Esophagus (tissue), 2 donors: ENCODE measurements around the gene PEX26. TPM values are rescaled to one million over a fixed set of nuclear protein-coding genes. Genes with fewer than 3 reads are reported as not detected.

Experiments
- H3K27ac ChIP-seq, 2 donors: one replicate each; pipeline ENCODE4 v1.5.1; 2013; ENCODE audit warnings: low read depth in 2 of 2, mild to moderate bottlenecking in 2 of 2, inconsistent platforms in 1 of 2, low read length in 1 of 2, moderate library complexity in 1 of 2
- H3K27me3 ChIP-seq, 2 donors: one replicate each; pipeline ENCODE4 v1.6.1; 2013; ENCODE audit warnings: low read length in 2 of 2, control low read depth in 1 of 2, mild to moderate bottlenecking in 1 of 2; ENCODE audit not compliant: insufficient read depth in 2 of 2, control insufficient read depth in 1 of 2
- H3K36me3 ChIP-seq, 2 donors: one replicate each; pipeline ENCODE4 v1.6.1; 2013; ENCODE audit warnings: low read length in 1 of 2; ENCODE audit not compliant: control insufficient read depth in 2 of 2, insufficient read depth in 2 of 2
- H3K4me1 ChIP-seq, 2 donors: one replicate each; pipeline ENCODE4 v1.6.1; 2013; ENCODE audit warnings: low read length in 1 of 2; ENCODE audit not compliant: control insufficient read depth in 2 of 2, insufficient read depth in 2 of 2
- H3K4me3 ChIP-seq, 2 donors: one replicate each; pipeline ENCODE4 v1.5.1; 2013; ENCODE audit warnings: low read length in 2 of 2, mild to moderate bottlenecking in 2 of 2, low read depth in 1 of 2, moderate library complexity in 1 of 2
- H3K9me3 ChIP-seq, 2 donors: one replicate each; pipeline ENCODE4 v1.6.1; 2013; ENCODE audit warnings: mild to moderate bottlenecking in 2 of 2, low read depth in 1 of 2, low read length in 1 of 2, moderate library complexity in 1 of 2; ENCODE audit not compliant: control insufficient read depth in 2 of 2, insufficient read depth in 1 of 2
- WGBS, 2 donors: extraction: QIAGEN DNeasy Blood & Tissue Kit; methylation state at CpG; one replicate each; pipeline ENCODE4 v1.1.7; 2013; 5-methylcytosine and 5-hydroxymethylcytosine counted together
- polyA plus RNA-seq, 2 donors: library from polyadenylated mRNA; stranded (reverse); fragments of 200-250 nt; gene quantifications; one replicate each; pipeline ENCODE4 v1.2.3, GENCODE V29; 2013
- donor health status: healthy with polysubstance abuse.
- donor health status: Bipolar disorder and iron deficiency.

The PEX26 gene
- polyA plus RNA-seq, 2 donors = 13.5 to 15.0 TPM

GRCh38 chr22:18088825-18089568 lies 11.2 kb downstream of the PEX26 start:
- no peak overlapping the region for H3K4me3 ChIP-seq
- no peak overlapping the region for H3K27ac ChIP-seq
- peaks cover 6 to 27% of the 10 kb centered on the region in 2 donors for H3K36me3 ChIP-seq
- no peaks in the 10 kb centered on the region for H3K4me1 ChIP-seq
- no peaks in the 10 kb centered on the region for H3K27me3 ChIP-seq
- H3K9me3 ChIP-seq = no peaks in the 10 kb centered on the region
- 79 to 84% methylated on average over 11 of the region's 11 CpGs for WGBS, 2 donors

DNA sequence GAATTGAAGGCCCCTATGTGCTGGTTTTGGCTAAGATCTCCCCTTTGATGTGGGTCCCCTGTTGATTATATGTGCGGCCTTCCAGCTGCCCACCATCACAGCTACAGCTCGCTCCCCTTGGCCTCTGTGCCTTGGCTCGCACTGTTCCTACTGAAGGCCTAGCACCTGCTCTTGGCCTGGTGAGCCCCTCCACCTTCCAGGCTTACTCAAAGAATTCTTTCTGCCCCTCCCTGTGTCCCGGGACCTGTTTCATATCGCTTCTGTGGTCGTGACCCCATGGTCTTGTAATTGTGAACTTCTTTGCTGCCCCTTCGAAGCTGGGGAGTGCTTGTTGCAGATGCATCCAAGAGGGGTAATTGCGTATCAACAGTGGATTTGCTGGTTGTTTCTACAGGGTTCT lies 12.5 kb downstream of the PEX26 start:
- no peaks in the 10 kb centered on the region for H3K27me3 ChIP-seq
- no peak overlapping the region for H3K27ac ChIP-seq
- H3K9me3 ChIP-seq = no peaks in the 10 kb centered on the region
- no peak overlapping the region for H3K4me3 ChIP-seq
- H3K4me1 ChIP-seq = no peaks in the 10 kb centered on the region
- WGBS, 2 donors = 91 to 93% methylated on average over 8 of the region's 8 CpGs
- H3K36me3 ChIP-seq = peaks cover 10 to 20% of the 10 kb centered on the region in 2 donors

DNA sequence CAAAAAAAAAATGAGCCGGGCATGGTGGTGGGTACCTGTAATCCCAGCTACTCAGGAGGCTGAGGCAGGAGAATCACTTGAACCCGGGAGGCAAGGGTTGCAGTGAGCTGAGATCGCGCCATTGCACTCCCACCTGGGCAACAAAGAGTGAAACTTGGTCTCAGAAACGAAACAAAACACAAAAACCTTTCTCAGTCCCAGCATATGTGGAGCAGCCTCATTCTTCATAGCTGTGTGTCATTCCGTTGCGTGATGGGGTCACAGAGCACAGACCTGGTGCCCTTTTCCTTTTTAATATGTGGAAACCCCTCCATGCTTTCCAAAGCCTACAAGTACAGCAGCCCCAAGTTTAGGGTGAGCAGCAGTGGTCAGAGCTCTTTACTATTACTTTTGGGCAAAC lies 13.7 kb downstream of the PEX26 start:
- peaks cover 10 to 19% of the 10 kb centered on the region in 2 donors for H3K36me3 ChIP-seq
- peak overlapping the region; percentile 93 to 96 for H3K27ac ChIP-seq
- peak overlapping the region in 1 of 2 donors; percentile 39 for H3K4me3 ChIP-seq
- H3K27me3 ChIP-seq = no peaks in the 10 kb centered on the region
- no peaks in the 10 kb centered on the region for H3K4me1 ChIP-seq
- H3K9me3 ChIP-seq = no peaks in the 10 kb centered on the region
- 49 to 65% methylated on average over 7 of the region's 7 CpGs for WGBS, 2 donors

GRCh38 chr22:18091916-18092526 lies 14.2 kb downstream of the PEX26 start:
- Histone ChIP-seq H3K4me1 (no peaks in the 10 kb centered on the region), H3K9me3 (no peaks in the 10 kb centered on the region), H3K27ac (peak overlapping the region; percentile 93 to 96), H3K4me3 (peak overlapping the region in 1 of 2 donors; percentile 39), H3K36me3 (peaks cover 10 to 19% of the 10 kb centered on the region in 2 donors), H3K27me3 (no peaks in the 10 kb centered on the region)
- WGBS, 2 donors = 12 to 20% methylated on average over 22 of the region's 22 CpGs

DNA sequence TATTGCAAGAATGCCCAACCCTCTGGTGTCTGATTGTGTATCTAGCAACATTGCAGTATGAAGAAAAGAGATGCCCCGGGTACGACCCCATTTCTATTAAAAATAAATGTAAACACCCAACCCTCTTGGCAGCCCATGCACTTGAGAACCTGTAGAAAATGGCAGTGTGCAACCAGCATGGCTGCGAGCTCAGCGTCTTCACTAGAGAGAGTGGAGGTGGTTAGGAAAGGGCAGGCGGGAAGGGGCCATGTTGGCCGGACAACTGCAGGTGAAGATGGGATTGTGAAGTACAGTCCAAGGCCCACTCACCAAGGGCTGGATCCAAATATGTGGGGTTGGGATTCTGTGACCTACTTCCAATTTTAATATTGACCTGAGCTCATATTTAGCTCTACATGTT lies 15.9 kb downstream of the PEX26 start:
- WGBS, 2 donors = 96% methylated on average over 6 of the region's 6 CpGs
- no peaks in the 10 kb centered on the region for H3K9me3 ChIP-seq
- H3K4me1 ChIP-seq = no peaks in the 10 kb centered on the region
- H3K36me3 ChIP-seq = peaks cover 5 to 7% of the 10 kb centered on the region in 2 donors
- H3K27ac ChIP-seq = no peak overlapping the region
- H3K4me3 ChIP-seq = no peak overlapping the region
- no peaks in the 10 kb centered on the region for H3K27me3 ChIP-seq

DNA sequence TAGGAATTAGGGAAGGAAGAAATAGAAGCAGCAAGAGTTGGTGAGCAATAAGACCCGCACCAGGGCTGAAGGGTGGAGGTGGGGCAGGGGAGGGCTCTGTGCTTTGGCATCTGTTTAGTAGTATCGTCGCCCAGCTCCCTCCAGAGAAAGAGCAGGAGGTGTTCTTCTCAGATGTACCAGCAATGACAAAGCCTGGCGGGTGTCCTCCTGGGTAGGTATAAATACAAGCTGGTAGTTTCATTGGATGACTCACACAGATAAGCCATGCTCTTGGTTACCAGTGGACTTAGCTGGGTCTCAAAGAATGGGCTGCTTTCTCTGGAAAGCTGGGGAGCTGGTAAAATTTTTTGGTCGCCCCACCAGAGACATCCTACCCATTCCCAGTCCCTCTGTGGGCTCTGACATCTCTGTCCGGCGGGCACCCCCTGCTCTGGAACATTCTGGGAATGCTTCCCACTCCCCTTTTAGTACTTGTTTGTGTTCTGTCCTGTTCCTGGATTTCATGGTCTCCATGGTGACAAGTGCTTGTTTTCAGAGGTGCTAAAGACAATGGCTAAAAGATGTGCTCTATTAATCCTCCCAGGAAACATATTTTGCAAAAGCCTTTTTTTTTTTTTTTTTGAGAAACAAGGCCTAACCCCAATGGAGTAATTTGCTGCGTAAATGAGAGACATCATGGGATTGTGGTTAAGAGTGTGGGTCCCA lies 17.5 kb downstream of the PEX26 start:
- H3K27me3 ChIP-seq = no peaks in the 10 kb centered on the region
- H3K27ac ChIP-seq = no peak overlapping the region
- 83 to 84% methylated on average over 8 of the region's 8 CpGs for WGBS, 2 donors
- H3K4me3 ChIP-seq = no peak overlapping the region
- H3K4me1 ChIP-seq = no peaks in the 10 kb centered on the region
- H3K36me3 ChIP-seq = peaks cover 0 to 5% of the 10 kb centered on the region in 2 donors
- no peaks in the 10 kb centered on the region for H3K9me3 ChIP-seq

DNA sequence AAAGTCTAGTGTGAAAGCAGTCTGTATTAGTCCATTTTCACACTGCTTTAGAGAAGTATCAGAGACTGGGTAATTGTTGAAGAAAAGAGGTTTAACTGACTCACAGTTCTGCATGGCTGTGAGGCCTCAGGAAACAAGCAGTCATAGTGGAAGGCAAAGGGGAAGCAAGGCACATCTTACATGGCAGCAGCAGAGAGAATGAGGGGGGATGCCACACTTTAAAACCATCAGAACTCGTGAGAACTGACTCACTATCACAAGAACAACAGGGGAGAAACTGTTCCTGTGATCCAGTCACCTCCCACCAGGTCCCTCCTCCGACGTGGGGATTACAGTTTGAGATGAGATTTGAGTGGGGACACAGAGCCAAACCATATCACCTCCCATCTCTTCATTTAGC lies 19.0 kb downstream of the PEX26 start:
- Histone ChIP-seq H3K27me3 (no peaks in the 10 kb centered on the region), H3K27ac (no peak overlapping the region), H3K9me3 (no peaks in the 10 kb centered on the region), H3K4me3 (no peak overlapping the region), H3K36me3 (peaks cover 0 to 4% of the 10 kb centered on the region in 2 donors), H3K4me1 (no peaks in the 10 kb centered on the region)
- 69 to 96% methylated on average over 3 of the region's 3 CpGs for WGBS, 2 donors

DNA sequence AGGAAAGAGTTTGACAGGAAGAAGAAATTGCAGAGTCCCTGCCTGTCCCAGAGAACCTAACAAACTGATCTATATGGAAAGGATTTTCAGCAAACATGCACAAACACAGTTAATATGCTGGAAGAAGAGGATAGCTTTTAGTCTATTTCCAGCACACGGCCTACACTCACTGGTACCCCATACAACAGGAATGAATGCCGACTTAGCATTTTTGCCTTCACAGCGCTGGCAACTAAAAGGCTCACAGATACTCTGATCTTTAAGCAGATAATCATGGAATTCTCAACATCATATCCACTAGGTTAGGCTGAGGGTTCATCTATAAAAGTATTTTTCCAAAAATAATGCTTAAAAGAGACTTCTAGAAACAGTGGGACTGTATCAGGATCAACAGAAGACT lies 23.0 kb downstream of the PEX26 start:
- Histone ChIP-seq H3K27me3 (no peaks in the 10 kb centered on the region), H3K4me1 (no peaks in the 10 kb centered on the region), H3K9me3 (no peaks in the 10 kb centered on the region), H3K36me3 (no peaks in the 10 kb centered on the region), H3K4me3 (no peak overlapping the region), H3K27ac (no peak overlapping the region)
- WGBS, 2 donors = 95 to 98% methylated on average over 3 of the region's 3 CpGs

DNA sequence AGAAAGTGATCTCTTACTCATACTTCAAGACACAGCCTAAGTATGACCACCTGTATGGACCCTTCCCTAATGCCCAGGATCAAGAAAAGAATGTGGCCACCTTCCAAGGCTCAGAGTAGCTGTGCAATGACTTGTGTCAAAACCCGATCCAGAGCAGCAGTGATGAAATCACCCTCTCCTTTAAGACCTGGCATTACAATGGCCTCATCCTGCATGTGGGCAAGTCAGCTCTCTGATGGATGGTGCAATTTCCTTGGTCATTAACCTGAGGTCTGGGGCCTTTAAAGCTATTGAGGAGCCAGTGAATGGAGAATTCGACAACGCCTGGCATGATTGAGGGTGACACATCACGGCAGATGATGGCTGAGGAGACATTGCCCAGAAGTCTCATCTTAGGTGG lies 23.7 kb downstream of the PEX26 start:
- 86 to 93% methylated on average over 4 of the region's 4 CpGs for WGBS, 2 donors

More for the DNA sequence above, 23.7 kb downstream of the PEX26 start:
- Histone ChIP-seq H3K9me3 (no peaks in the 10 kb centered on the region), H3K36me3 (no peaks in the 10 kb centered on the region), H3K27me3 (no peaks in the 10 kb centered on the region), H3K27ac (no peak overlapping the region), H3K4me3 (no peak overlapping the region), H3K4me1 (no peaks in the 10 kb centered on the region)
